GM19372 (cell line): ENCODE data around the gene GPATCH8.
"Not testable (repeated sequence)": the region's sequence is repeated elsewhere in the genome, so short reads cannot be mapped to it uniquely, and the experiment has no call there.

ENCODE experiments used
- ATAC-seq: cut with Tn5 transposase; IDR thresholded peaks from one replicate; pipeline ENCODE4 v1.9.1; 2021; ENCODE audit warnings: mild to moderate bottlenecking, low read depth, moderate library complexity; ENCODE audit not compliant: unreplicated experiment

The GPATCH8 gene

GRCh38 chr17:44378171-44378705 is 125.0 kb downstream of the GPATCH8 start:
- no peak for ATAC-seq

GRCh38 chr17:44376779-44377178 is 126.4 kb downstream of the GPATCH8 start:
- ATAC-seq = no peak

GRCh38 chr17:44376124-44376523 is 127.1 kb downstream of the GPATCH8 start:
- no peak for ATAC-seq

GRCh38 chr17:44375196-44376017 is 127.8 kb downstream of the GPATCH8 start:
- no peak for ATAC-seq

GRCh38 chr17:44374306-44375195 is 128.7 kb downstream of the GPATCH8 start:
- ATAC-seq = no peak

GRCh38 chr17:44372036-44372435 is 131.2 kb downstream of the GPATCH8 start:
- ATAC-seq = no peak

GRCh38 chr17:44369414-44370023 is 133.7 kb downstream of the GPATCH8 start:
- not testable (repeated sequence) for ATAC-seq

- not testable (repeated sequence) for ATAC-seq
These were observed 134.6 kb downstream of the GPATCH8 start for GRCh38 chr17:44368391-44369243.

- ATAC-seq = no peak
These were observed 135.8 kb downstream of the GPATCH8 start for GRCh38 chr17:44367231-44367979.

- not testable (repeated sequence) for ATAC-seq
These were observed 138.2 kb downstream of the GPATCH8 start for GRCh38 chr17:44365051-44365450.

GRCh38 chr17:44363613-44364159 is 139.5 kb downstream of the GPATCH8 start, which contains the start of gene FAM171A2:
FAM171A2 (minus strand) TSS chr17:44363853; CDS start chr17:44363714, 139 bp downstream.
- no peak for ATAC-seq

GRCh38 chr17:44362949-44363612 is 140.1 kb downstream of the GPATCH8 start:
- ATAC-seq = no peak

- ATAC-seq = no peak
These were observed 140.7 kb downstream of the GPATCH8 start for GRCh38 chr17:44362459-44362948.

- no peak for ATAC-seq
These were observed 141.6 kb downstream of the GPATCH8 start for GRCh38 chr17:44361292-44362260.

- ATAC-seq = no peak
These were observed 142.4 kb downstream of the GPATCH8 start for GRCh38 chr17:44360826-44361225.

GRCh38 chr17:44360144-44360533 is 143.1 kb downstream of the GPATCH8 start:
- no peak for ATAC-seq
